ENCODE measurements around the gene TMEM163.

TMEM163 gene

GRCh38 chr2:134500211-134500935 is 218.4 kb downstream of the TMEM163 start:
- no peak for TF ChIP-seq CTCF (IDR thresholded peaks at IDR 0.05)
- no peaks in the 10 kb centered on the region for H3K9me3 ChIP-seq
- no peaks in the 10 kb centered on the region for H3K27me3 ChIP-seq
- no peaks in the 10 kb centered on the region for H3K36me3 ChIP-seq
- H3K27ac ChIP-seq = no peak overlapping the region
- H3K4me3 ChIP-seq (ENCODE audit: low read depth in 1 of 2, low read length in 1 of 2) = no peak overlapping the region
- H3K4me1 ChIP-seq (ENCODE audit: control insufficient read depth in 1 of 2, insufficient read depth in 1 of 2, low read depth in 1 of 2, low read length in 1 of 2) = no peaks in the 10 kb centered on the region

GRCh38 chr2:134499307-134499926 is 219.4 kb downstream of the TMEM163 start:
- TF ChIP-seq CTCF (IDR thresholded peaks at IDR 0.05) = no peak
- Histone ChIP-seq H3K9me3 (no peaks in the 10 kb centered on the region), H3K4me1 (ENCODE audit: control insufficient read depth in 1 of 2, insufficient read depth in 1 of 2, low read depth in 1 of 2, low read length in 1 of 2) (no peaks in the 10 kb centered on the region), H3K27me3 (no peaks in the 10 kb centered on the region), H3K27ac (no peak overlapping the region), H3K36me3 (no peaks in the 10 kb centered on the region), H3K4me3 (ENCODE audit: low read depth in 1 of 2, low read length in 1 of 2) (no peak overlapping the region)

GRCh38 chr2:134498654-134499053 is 220.1 kb downstream of the TMEM163 start:
- TF ChIP-seq CTCF (IDR thresholded peaks at IDR 0.05) = no peak
- no peaks in the 10 kb centered on the region for H3K9me3 ChIP-seq
- no peak overlapping the region for H3K4me3 ChIP-seq (ENCODE audit: low read depth in 1 of 2, low read length in 1 of 2)
- H3K4me1 ChIP-seq (ENCODE audit: control insufficient read depth in 1 of 2, insufficient read depth in 1 of 2, low read depth in 1 of 2, low read length in 1 of 2) = no peaks in the 10 kb centered on the region
- no peaks in the 10 kb centered on the region for H3K27me3 ChIP-seq
- H3K36me3 ChIP-seq = no peaks in the 10 kb centered on the region
- no peak overlapping the region for H3K27ac ChIP-seq

GRCh38 chr2:134493797-134494196 is 225.0 kb downstream of the TMEM163 start:
- Histone ChIP-seq H3K4me3 (ENCODE audit: low read depth in 1 of 2, low read length in 1 of 2) (no peak overlapping the region), H3K9me3 (no peaks in the 10 kb centered on the region), H3K27ac (no peak overlapping the region), H3K27me3 (no peaks in the 10 kb centered on the region), H3K36me3 (no peaks in the 10 kb centered on the region), H3K4me1 (ENCODE audit: control insufficient read depth in 1 of 2, insufficient read depth in 1 of 2, low read depth in 1 of 2, low read length in 1 of 2) (no peaks in the 10 kb centered on the region)
- no peak for TF ChIP-seq CTCF (IDR thresholded peaks at IDR 0.05)

GRCh38 chr2:134491771-134492441 is 226.9 kb downstream of the TMEM163 start:
- H3K4me1 ChIP-seq (ENCODE audit: control insufficient read depth in 1 of 2, insufficient read depth in 1 of 2, low read depth in 1 of 2, low read length in 1 of 2) = no peaks in the 10 kb centered on the region
- H3K36me3 ChIP-seq = no peaks in the 10 kb centered on the region

More at GRCh38 chr2:134491771-134492441, 226.9 kb downstream of the TMEM163 start:
- Histone ChIP-seq H3K4me3 (ENCODE audit: low read depth in 1 of 2, low read length in 1 of 2) (no peak overlapping the region), H3K9me3 (no peaks in the 10 kb centered on the region), H3K27me3 (no peaks in the 10 kb centered on the region), H3K27ac (no peak overlapping the region)
- no peak for TF ChIP-seq CTCF (IDR thresholded peaks at IDR 0.05)
